Fibroblast of villous mesenchyme (primary cell): ENCODE measurements around the gene EPHA2. TPM values are rescaled to one million over a fixed set of nuclear protein-coding genes. Genes with fewer than 3 reads are reported as not detected.

Experiments used
- DNase-seq: peaks from one replicate; pipeline ENCODE4 v3.0.0-alpha.2; 2010; ENCODE audit warnings: low read depth
- H3K4me3 ChIP-seq: 2 replicates; pipeline ENCODE4 v1.5.1; 2011; ENCODE audit warnings: low read depth, mild to moderate bottlenecking, low read length
- CTCF ChIP-seq: IDR thresholded peaks from 2 replicates; pipeline ENCODE4 v1.5.1; 2012; ENCODE audit warnings: low read depth, mild to moderate bottlenecking, low read length; ENCODE audit not compliant: insufficient read depth
- total RNA-seq: library from RNA; depleted of rRNA; stranded (reverse); fragments of >200 nt; gene quantifications from 2 replicates; pipeline ENCODE4 v1.2.3, GENCODE V29; 2012

EPHA2 gene
- total RNA-seq, 1 donor, result 104 TPM

GRCh38 chr1:16122916-16123315 is 33.0 kb downstream of the EPHA2 start:
- TF ChIP-seq CTCF, result no peak
- DNase-seq, result peak; percentile 94
- H3K4me3 ChIP-seq, result no peak overlapping the region

GRCh38 chr1:16122350-16122881 is 33.5 kb downstream of the EPHA2 start:
- no peak for DNase-seq
- H3K4me3 ChIP-seq, result no peak overlapping the region
- no peak for TF ChIP-seq CTCF

- no peak overlapping the region for H3K4me3 ChIP-seq
Measured at GRCh38 chr1:16120940-16121410, 34.9 kb downstream of the EPHA2 start.

GRCh38 chr1:16120407-16120806 is 35.5 kb downstream of the EPHA2 start:
- peak; percentile 37 for DNase-seq
- TF ChIP-seq CTCF, result no peak
- no peak overlapping the region for H3K4me3 ChIP-seq

More at GRCh38 chr1:16120940-16121410, 34.9 kb downstream of the EPHA2 start:
- DNase-seq, result no peak
- no peak for TF ChIP-seq CTCF

DNA sequence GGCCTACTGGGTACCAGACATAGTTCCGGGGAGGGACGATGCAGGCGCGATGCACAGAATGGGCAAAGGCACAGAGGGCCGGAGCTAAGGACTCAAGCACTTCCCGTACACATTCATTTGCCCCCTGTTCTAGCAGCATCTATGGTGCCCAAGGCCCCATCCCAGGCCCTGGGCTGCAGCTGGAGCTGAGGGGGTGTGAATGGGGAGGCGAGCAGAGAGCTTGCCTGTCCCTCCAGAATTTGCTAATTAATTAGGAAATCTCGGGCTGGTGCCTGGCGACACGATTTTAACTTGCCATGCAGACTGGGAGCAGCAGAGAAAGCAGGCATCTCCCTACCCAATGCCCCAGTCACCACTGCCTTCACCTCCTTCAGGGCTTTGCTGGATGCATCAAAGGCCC is 35.9 kb downstream of the EPHA2 start:
- TF ChIP-seq CTCF, result no peak
- no peak overlapping the region for H3K4me3 ChIP-seq
- no peak for DNase-seq

GRCh38 chr1:16119504-16119903 is 36.4 kb downstream of the EPHA2 start:
- DNase-seq, result no peak
- no peak for TF ChIP-seq CTCF
- H3K4me3 ChIP-seq, result no peak overlapping the region

GRCh38 chr1:16118706-16119105 is 37.2 kb downstream of the EPHA2 start:
- no peak for DNase-seq
- no peak overlapping the region for H3K4me3 ChIP-seq
- no peak for TF ChIP-seq CTCF
